Stimulated activated CD8-positive, alpha-beta memory T cell treated with anti-CD3 and anti-CD28 coated beads, Interleukin-15, amount 100 ng/mL, for 24 hours (primary cell): Measurements from ENCODE around the gene TJP2.

Source experiments
- DNase-seq: peaks from one replicate; pipeline ENCODE4 v3.0.0-alpha.2; 2020; ENCODE audit warnings: low read depth

TJP2 gene

DNA sequence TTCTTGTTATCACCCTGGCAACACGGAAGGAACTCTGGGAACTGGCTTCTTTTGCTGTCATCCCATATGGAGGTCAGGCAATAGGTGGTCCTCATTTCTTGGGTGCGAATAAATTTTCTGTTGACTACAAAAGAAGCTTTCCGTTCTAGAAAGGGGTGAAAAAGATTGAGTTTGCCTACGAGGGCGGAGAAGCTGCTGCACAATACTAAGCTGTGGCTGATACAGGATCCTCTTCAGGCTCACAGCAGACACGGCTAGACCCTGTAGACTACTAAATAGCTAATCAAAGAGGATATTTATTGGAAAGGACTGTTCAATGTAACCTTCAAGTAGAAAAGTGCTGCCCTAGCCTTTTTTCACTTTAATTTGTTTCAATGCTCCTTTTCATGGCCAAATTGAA lies 58.1 kb downstream of the TJP2 start:
- DNase-seq, result no peak

DNA sequence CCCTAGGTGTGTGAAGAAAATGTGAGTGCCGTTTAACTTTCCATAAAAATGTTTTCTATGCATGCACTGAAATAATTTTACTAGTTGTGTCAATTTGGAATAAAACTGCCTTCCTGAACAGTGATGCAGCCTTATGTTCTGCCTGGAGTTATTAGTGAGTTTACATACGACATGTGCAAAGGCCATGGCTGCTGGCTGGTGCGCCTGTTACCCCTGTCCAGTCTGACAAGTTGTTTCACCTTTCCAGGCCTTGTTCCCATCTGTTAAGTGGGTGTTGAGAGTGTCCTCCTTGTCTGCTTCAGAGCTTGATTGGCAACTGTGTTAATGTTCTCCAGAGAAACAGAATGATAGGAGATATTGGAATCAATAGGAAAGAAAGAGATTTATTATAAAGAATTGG lies 60.6 kb downstream of the TJP2 start:
- DNase-seq, result no peak

GRCh38 chr9:69236188-69236587 lies 62.1 kb downstream of the TJP2 start:
- no peak for DNase-seq

- no peak for DNase-seq
Observed at GRCh38 chr9:69237702-69238295, 63.7 kb downstream of the TJP2 start.

DNA sequence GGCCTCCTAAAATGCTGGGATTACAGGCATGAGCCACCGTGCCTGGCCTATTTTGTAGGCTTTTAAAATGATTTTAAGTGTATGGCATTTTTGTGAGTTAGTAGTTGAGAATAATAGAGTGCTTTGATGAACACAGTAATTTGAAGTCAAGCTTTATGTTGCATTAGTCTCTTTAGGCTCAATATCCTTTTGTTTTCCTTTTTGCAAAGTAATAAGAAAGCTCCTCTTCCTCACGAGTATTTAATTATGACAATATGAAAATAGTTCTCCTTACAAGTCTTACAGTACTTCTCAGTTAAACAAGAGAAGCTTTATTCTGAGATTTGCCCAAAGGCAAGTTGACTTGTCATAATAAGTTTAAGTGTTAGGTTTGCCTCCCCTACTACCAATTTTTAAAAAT lies 69.0 kb downstream of the TJP2 start:
- no peak for DNase-seq

DNA sequence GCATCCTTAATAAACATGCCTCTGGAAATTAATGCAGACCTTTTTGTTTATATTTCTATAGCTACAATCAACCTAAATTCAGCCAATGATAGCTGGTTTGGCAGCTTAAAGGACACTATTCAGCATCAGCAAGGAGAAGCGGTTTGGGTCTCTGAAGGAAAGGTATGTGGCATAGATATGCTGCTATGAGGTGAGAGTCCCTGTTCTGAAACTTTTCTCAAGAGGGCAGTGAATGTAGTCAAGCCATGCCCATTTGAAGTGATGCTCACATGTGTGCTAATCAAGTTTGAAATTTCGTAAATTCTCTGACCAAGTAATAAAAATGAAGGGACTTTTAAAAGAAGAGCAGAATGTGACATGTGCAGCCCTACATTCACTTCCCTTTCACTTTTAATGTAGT lies 72.6 kb downstream of the TJP2 start:
- DNase-seq, result no peak

DNA sequence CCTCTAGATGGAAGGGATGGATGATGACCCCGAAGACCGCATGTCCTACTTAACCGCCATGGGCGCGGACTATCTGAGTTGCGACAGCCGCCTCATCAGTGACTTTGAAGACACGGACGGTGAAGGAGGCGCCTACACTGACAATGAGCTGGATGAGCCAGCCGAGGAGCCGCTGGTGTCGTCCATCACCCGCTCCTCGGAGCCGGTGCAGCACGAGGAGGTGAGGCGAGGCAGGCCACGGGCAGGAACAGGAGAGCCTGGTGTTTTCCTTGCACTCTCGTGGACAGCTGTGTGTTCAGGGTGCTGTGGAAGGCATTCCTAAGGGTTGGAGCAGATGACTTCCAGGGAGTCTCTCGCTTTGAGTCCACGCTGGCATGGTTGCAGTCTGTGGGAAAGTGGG lies 73.9 kb downstream of the TJP2 start:
- no peak for DNase-seq

DNA sequence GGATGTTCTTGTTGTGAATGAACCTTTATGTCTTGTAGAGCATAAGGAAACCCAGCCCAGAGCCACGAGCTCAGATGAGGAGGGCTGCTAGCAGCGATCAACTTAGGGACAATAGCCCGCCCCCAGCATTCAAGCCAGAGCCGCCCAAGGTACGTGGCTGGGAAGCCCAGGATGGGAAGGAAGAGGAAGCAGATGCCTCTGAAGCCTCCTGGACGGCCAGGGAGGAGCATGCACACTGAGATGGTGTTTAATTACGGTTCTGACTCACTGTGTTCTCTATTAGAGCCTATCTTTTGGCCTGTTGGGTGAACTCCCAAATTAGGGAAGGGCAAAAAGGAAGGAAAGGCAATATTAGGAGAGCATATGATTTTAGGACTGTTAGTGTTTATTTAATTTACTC lies 75.3 kb downstream of the TJP2 start:
- DNase-seq, result no peak

DNA sequence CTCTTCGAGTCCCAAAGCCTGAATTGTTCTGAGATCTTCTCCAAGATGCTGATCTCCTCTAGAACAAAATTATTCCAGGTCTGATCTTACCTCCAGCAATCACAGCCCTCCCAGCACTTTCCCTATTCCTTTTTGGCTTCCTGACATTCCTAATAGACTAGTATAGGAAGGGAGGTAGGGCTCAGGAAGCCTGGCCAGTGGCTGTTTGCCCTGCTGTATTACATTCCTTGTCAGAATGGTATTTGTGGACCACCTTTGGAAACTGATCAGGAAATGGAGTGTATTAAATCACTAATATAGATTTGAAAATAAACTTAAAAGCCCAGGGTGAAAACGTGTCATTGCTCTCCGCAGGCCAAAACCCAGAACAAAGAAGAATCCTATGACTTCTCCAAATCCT lies 76.6 kb downstream of the TJP2 start:
- no peak for DNase-seq

DNA sequence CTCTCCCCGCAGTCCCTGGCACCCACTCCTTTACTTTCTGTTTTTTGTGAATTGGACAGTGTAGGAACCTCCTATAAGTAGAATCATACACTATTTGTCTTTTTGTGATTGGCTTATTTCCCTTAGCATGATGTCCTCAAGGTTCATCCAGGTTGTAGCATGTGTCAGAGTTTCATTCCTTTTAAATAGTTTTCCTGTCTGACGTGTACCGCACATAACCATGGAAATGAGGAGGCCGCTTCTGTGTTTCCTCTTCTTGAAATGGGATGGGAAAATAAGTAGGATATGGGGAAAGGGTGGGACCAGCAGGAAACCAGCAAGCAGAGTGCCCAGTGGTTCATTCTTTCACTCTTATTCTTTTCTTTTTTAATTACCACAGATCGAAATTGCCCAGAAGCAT lies 78.4 kb downstream of the TJP2 start:
- no peak for DNase-seq

DNA sequence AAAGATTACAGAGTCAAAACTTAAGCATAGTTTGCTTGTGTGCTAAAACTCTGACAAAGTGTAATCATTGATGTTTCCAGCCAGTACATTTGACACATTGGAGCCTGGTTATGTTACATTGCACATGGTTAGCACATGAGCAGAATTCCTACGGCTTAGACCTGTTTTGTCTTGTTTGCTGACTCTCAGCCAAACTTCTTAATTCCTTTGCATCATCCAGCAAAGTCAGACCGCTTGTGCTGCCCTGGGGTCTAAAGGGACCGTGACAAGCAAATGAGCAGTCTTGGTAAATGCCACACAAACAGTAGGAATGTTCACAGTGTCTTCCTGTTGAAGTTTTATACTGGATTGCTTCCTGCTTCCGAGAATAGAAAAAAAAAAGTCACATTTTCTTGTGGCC lies 79.0 kb downstream of the TJP2 start:
- no peak for DNase-seq

- DNase-seq, result no peak
Observed at GRCh38 chr9:69254223-69254622, 80.1 kb downstream of the TJP2 start.

GRCh38 chr9:69255591-69255990 lies 81.5 kb downstream of the TJP2 start:
- DNase-seq, result no peak

DNA sequence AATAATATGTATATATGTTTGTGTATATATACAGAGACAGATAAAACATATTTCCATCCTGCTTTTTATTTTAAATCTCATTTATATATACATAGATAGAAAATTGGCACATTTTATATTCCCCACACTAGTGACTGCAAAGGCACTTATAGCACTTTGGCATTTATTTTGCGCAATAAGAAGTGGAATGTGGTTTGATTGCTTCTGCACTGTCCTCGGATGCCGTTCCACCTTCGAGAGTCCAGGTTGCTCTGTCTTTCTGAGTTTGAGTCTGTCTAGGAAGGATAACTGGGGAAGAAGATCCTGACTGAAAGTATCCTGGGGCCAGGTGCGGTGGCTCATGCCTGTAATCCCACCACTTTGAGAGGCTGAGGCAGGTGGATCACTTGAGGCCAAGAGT lies 84.5 kb downstream of the TJP2 start:
- DNase-seq, result no peak

- no peak for DNase-seq
Observed at GRCh38 chr9:69260161-69260560, 86.1 kb downstream of the TJP2 start.

GRCh38 chr9:69261636-69262035 lies 87.6 kb downstream of the TJP2 start:
- no peak for DNase-seq

- no peak for DNase-seq
Observed at GRCh38 chr9:69264526-69264925, 90.4 kb downstream of the TJP2 start.

- no peak for DNase-seq
Observed at GRCh38 chr9:69265891-69266290, 91.8 kb downstream of the TJP2 start.

- no peak for DNase-seq
Observed at GRCh38 chr9:69272212-69272611, 98.1 kb downstream of the TJP2 start.

DNA sequence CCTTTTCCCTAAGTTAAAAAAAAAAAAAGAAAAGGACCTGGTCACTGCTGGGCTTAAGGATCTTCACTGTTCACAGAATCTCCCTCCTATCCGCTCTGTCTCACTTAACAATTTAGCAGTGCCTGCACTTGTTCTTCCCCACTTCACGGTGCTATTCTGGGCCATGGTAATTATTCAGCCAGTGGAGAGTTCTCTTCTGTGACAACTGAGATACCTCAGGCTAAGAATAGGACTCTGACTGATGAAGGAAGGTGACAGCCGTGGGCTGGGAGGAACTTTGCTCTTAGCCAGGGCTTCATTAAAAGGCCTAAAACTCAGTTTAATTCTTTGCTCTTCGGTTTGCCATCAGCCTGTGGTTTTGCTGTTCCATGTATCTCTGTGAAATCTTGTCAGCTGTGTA lies 99.1 kb downstream of the TJP2 start:
- no peak for DNase-seq

DNA sequence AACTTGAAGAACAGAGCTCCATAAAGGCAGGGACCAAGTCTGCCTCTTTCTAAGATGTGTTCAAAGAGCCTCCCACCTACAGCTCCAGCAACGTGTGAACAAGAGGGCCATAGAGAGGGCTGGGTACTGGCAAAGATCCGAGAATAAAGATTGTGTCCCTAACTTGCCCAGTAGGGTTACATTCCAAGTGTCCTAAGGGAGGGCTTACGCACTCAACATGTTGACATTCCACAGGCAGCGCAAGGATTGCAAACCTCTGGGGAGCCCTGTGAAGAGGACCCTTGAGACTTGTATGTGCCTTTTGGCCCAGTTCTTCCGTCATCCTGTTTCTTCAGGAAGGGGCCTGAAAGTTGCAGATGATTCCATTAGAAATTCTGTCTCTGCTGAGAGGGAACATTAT lies 102.7 kb downstream of the TJP2 start:
- no peak for DNase-seq

- DNase-seq, result no peak
Observed at GRCh38 chr9:69279084-69279731, 105.1 kb downstream of the TJP2 start.

DNA sequence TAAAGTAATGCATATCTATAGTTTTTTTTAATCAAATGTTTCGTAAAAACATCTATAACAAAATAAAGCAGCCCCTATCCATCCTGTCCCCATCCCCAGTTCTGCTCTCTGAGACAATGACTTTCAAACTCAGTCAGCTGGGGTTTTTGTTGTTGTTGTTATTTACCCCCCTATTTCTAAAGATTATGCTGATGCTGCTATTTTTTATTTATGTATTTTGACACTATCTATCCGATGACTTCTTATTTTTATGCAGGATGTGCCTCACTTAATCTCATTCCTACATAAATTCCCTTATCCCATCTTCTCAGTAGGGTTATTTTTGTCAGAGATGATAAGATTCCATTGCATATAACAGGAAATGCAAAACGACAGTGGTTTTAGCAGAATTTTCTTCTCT lies 105.7 kb downstream of the TJP2 start:
- no peak for DNase-seq

- DNase-seq, result no peak
Observed at GRCh38 chr9:69283003-69283402, 108.9 kb downstream of the TJP2 start.
